PC-3 (cell line): Measurements from ENCODE around the gene KRTAP11-1.

Experiments
- CTCF ChIP-seq: fragments of 300-600 bp; sonication (generic); conservative IDR thresholded peaks from 2 replicates; pipeline ENCODE4 v1.5.1; 2017; ENCODE audit warnings: antibody characterized with exemption, low read depth, mild to moderate bottlenecking, low read length
- EZH2 ChIP-seq: fragments of 300-600 bp; sonication (generic); IDR thresholded peaks from one replicate; pipeline ENCODE4 v1.6.1; 2017; ENCODE audit warnings: antibody characterized with exemption, mild to moderate bottlenecking, low read length; ENCODE audit not compliant: unreplicated experiment
- EZH2phosphoT487 ChIP-seq: fragments of 300-600 bp; sonication (generic); IDR thresholded peaks from 2 replicates; pipeline ENCODE4 v1.6.1; 2018; ENCODE audit warnings: mild to moderate bottlenecking, antibody characterized with exemption, low read length, borderline replicate concordance

DNA sequence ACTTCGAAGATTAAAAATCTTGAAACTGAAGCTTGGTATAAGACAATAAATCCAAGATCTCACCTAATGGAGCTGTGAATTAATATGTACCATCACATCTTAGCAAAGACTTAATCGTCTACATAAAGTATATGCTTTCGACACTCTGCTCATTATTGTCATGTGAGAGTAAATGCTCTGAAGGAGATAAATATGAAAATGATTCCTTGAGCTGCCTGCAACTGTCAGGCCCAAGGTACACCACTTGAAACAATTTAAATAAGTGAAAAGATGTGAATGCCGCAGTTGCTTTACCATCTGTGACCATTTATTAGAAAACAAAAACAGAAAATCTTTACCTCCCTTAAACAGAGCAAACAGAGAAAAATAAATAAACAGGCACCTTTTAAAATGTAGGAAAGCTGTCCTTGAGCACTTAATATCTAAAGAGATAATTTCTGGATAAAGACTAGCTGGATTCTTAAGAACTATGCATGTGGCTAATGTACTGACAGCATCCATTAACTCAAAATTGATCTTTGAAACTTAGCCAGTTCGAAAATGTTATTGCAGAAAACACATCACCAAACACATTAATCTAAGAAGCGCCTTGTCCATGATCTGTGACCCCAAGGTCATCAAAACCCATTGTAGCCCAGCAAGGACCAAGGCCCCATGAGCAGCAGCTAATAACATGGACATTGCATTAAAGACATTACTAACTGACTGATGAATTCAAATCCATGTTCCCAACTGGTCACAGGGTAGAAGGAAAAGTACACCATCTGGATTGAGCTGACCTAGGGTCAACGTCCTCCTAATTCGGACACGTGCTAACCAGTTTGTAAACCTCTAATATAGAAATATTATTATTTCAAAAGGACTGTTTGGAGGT lies 33.5 kb downstream of the KRTAP11-1 start:
- TF ChIP-seq CTCF (no peak), EZH2phosphoT487 (no peak), EZH2 (no peak)
